ENCODE results near the gene REEP1.

The REEP1 gene

GRCh38 chr2:86336675-86337243 is 667 bp downstream of the REEP1 start:
- H3K27ac ChIP-seq = peak overlapping the region; percentile 29; the same call in 1 of the 2 replicates
- no peak for TF ChIP-seq ZFX (IDR thresholded peaks at IDR 0.05; ENCODE audit: borderline replicate concordance)
- no peak for TF ChIP-seq CTCF (IDR thresholded peaks at IDR 0.05)

GRCh38 chr2:86335865-86336674 is 1.4 kb downstream of the REEP1 start:
- no peak overlapping the region for H3K27ac ChIP-seq
- no peak for TF ChIP-seq CTCF (IDR thresholded peaks at IDR 0.05)
- no peak for TF ChIP-seq ZFX (IDR thresholded peaks at IDR 0.05; ENCODE audit: borderline replicate concordance)

- H3K27ac ChIP-seq = no peak overlapping the region
- no peak for TF ChIP-seq CTCF (IDR thresholded peaks at IDR 0.05)
- TF ChIP-seq ZFX (IDR thresholded peaks at IDR 0.05; ENCODE audit: borderline replicate concordance) = no peak
Observed at GRCh38 chr2:86333378-86333777, 4.0 kb downstream of the REEP1 start.

- no peak overlapping the region for H3K27ac ChIP-seq
- no peak for TF ChIP-seq CTCF (IDR thresholded peaks at IDR 0.05)
Observed at GRCh38 chr2:86332654-86333053, 4.8 kb downstream of the REEP1 start.

GRCh38 chr2:86331384-86331783 is 6.0 kb downstream of the REEP1 start:
- H3K27ac ChIP-seq = no peak overlapping the region

GRCh38 chr2:86330001-86330400 is 7.4 kb downstream of the REEP1 start:
- no peak overlapping the region for H3K27ac ChIP-seq
- TF ChIP-seq CTCF (IDR thresholded peaks at IDR 0.05) (no peak), ZFX (IDR thresholded peaks at IDR 0.05; ENCODE audit: borderline replicate concordance) (no peak)

More at GRCh38 chr2:86331384-86331783, 6.0 kb downstream of the REEP1 start:
- TF ChIP-seq CTCF (IDR thresholded peaks at IDR 0.05) (no peak), ZFX (IDR thresholded peaks at IDR 0.05; ENCODE audit: borderline replicate concordance) (no peak)
